D721Med (cell line): Measurements from ENCODE around the gene POTEC.
"Not testable (repeated sequence)": the region's sequence is repeated elsewhere in the genome, so short reads cannot be mapped to it uniquely, and the experiment has no call there.

ENCODE experiments used
- DNase-seq: peaks from one replicate; pipeline ENCODE4 v3.0.0; 2011; ENCODE audit warnings: low spot score; ENCODE audit not compliant: insufficient read length
- FAIRE-seq: peaks from 2 replicates; lab custom pipeline; 2011; peaks lifted over from hg19 to GRCh38; lab: Jason Lieb, UNC
- CTCF ChIP-seq: IDR thresholded peaks from 2 replicates; pipeline ENCODE4 v1.5.1; 2012; ENCODE audit warnings: mild to moderate bottlenecking, control low read depth; ENCODE audit not compliant: insufficient read depth; ENCODE audit errors: missing control alignments

POTEC gene

DNA sequence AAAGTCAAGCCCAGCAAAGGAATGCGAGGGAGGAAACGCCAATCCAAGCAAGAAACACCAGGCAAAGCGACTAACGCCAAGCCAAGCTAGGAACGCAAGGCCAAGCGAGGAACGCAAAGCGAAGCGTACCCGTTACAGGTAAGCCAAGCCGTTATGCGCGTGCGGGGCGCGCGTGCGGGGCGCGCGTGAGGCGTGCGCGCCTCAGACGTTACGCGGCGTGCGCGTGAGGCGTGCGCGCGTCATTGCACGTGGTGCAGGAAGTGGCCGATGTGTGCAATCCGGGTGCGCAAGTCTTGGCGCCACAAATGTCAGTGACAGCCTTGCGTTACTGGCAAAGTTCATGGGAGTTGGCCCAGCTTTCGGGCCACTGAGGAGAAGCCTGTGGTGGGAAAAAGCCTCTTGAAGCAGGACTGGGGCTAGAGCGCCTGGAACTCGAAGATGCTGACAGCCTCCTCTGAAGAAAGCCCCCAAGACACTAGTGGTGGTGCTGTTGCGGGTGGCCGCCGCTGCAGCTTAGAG lies at the start of gene POTEC:
TSS of gene POTEC (minus strand) at position 155 of the 519 bp plus-strand sequence. CDS start 454 bp downstream, outside the sequence.
- FAIRE-seq: not testable (repeated sequence)

GRCh38 chr18:14577971-14578370 lies 34.6 kb upstream of the POTEC start:
- TF ChIP-seq CTCF: no peak
- FAIRE-seq (no peak), DNase-seq (no peak)

More for the DNA sequence above, at the start of gene POTEC:
- not testable (repeated sequence) for DNase-seq

DNA sequence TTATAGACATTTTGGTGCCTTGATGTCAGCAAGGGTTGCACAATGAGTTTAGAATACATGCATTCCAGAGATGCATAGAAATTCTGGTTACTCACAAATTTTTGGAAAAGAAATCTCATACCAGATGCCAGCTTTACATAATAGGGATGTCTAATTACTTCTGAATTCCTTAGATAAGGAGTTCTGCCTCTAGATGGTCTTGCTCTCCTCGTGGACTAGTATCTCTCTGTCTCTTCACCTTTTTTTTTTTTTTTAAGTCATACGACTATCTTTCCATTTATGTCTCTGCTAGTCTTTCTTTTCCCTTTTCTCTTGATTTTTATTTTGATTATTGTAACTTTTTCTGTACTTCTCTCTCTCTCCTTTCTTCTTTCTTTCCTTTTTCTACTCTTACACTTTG lies 16.1 kb upstream of the POTEC start:
- FAIRE-seq, DNase-seq: not testable (repeated sequence)

- not testable (repeated sequence) for FAIRE-seq, DNase-seq
Measured at GRCh38 chr18:14531659-14532058, 11.7 kb downstream of the POTEC start.

- FAIRE-seq, DNase-seq: not testable (repeated sequence)
Measured at GRCh38 chr18:14510707-14511106, 32.7 kb downstream of the POTEC start.

DNA sequence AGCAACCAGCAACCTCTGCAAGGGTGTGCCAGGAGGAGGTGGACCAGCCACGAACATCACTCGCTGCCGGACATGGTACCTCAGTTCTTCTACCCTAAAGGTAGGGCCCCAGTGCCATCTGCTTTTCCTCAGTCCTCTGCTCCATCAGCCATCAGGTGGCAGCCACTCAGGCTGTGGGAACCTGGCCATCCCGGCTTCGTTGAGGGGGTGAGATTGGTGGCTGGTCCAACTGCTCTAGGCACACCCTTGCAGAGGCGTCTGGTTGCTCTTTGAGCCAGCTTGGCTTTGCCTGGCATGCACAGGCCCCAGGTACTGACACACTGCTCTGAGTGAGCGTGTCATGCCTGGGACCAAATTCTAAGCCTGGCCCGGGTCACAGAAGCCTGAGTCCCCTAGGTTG lies 39.7 kb downstream of the POTEC start:
- not testable (repeated sequence) for DNase-seq, FAIRE-seq

GRCh38 chr18:14501894-14502293 lies 41.5 kb downstream of the POTEC start:
- FAIRE-seq, DNase-seq: not testable (repeated sequence)

DNA sequence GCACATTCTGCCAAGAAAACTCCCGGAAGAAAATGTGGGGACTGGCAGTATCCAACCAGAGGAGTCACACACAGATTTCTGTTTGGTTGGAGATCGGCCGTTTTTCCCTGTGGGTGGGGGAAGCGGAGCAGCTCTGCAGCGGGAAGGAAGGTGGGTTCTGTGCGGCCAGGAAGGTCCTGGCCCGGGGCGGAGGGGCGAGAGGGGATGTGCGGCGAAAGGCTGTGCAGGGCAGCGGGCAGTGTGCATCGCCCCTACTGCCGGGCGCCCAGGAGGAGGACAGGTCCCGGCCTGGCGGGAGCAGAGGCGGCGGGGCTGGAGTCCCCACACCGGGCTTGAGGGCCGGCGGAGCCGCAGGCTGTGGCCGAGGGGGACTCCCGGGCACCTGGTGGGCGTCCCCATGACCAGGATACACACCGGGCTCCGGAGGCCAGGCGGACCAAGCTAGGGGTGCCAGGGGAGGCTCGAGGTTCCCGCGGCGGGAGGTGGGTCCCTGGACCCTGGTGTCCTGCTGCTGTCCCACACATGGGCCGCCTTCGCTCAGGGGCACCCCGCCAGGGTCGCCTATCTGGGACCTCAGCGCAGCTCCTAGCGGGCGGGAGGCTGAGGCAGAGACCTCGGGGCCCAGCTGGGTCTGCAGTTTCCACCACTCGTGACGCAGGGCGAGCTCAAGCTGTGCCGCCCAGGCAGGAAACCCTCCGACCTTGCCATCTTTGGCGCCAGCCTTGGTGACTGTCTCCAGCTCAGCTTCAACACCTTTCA lies 54.0 kb downstream of the POTEC start:
- FAIRE-seq, DNase-seq: not testable (repeated sequence)

DNA sequence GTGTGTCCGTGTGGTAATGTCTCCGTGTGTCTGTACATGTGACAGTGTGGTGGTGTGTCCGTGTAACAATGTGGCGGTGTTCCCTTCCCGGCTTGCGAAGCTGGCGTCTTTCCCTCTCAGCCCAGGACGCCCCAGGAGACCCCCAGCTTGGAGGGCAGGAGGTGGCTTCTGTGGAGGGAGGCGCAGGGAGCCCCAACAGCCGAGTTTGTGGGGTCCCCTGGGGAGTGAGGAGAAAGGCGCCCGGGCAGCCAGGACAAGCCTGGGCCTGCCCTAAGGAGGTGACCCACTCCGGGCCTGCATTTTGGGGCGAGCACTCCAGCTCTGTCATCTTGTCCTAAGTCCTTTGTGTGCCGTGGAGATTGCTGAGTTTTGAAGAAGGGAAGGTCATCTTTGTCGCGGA lies 54.6 kb downstream of the POTEC start:
- not testable (repeated sequence) for FAIRE-seq, DNase-seq

DNA sequence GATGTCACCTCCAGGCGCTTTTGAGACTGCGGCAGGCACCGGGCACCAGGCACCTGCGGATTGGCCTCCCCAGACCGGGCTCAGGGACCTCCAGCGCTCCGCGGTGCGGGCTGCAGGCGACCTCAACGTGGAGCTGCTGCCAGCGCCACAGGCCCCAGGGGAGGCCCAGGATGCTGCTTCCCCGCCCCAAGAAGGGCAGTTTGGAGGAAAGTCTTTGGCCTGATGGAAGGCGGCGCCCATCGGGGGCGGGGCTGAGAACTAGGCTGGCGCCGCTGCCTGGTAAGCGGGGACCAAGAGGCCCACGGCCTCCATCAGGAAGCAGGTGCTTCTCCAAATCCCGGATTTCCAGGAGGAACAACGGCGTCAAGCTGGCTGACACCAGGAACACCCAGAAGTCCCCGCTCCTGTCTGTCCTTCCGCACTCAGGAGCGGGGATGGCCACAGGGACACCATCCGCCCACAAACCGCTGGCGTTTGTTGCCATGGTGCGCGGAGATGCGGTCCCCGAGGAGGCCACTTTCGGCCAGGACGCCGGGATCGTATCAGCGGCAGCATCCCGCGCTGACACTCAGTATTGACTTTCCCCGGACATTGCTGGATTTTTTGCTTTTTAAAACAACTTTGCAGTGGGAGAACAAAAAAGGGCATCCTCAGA lies 56.3 kb downstream of the POTEC start:
- not testable (repeated sequence) for FAIRE-seq, DNase-seq

DNA sequence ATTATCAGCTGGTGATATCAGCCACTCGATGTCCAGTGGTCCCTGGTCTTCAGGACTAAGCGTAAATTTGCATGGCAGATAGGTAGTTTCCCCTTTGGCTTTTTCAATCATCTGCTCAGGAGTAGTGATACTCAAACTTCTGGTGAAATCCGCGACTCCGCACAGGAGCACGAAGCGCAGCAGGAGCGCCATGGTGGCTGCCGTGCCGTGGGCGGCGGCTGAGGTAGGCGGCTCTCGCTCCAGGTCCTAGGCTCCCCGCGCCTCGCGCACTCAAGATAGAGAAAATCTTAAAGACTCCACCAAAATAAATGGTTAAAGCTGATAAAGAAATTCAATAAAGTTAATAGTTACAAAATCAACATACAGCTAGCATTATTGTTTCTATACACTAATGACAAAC lies 64.3 kb downstream of the POTEC start:
- DNase-seq, FAIRE-seq: not testable (repeated sequence)

- not testable (repeated sequence) for DNase-seq, FAIRE-seq
Measured at GRCh38 chr18:14475520-14475919, 67.9 kb downstream of the POTEC start.

DNA sequence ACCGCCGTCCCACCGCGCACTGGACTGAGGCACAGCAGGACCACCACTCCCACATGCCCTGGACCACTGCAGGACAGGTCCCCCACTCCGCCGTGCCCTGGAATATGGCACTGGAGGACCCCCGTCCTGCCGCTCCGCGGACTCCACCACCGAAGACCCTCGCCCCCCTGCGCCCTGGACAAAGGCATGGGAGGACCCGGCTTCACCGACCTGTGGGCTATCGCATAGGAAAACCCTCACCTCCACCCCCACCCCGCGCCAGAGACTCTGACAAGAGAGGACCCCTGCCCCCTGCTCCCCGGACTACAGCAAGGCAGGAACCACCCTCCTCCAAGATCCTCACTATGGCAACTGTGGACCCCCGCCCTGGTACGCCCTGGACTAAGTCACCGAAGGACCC lies 68.6 kb downstream of the POTEC start:
- not testable (repeated sequence) for DNase-seq, FAIRE-seq

- not testable (repeated sequence) for DNase-seq, FAIRE-seq
Measured at GRCh38 chr18:14474007-14474720, 69.2 kb downstream of the POTEC start.

DNA sequence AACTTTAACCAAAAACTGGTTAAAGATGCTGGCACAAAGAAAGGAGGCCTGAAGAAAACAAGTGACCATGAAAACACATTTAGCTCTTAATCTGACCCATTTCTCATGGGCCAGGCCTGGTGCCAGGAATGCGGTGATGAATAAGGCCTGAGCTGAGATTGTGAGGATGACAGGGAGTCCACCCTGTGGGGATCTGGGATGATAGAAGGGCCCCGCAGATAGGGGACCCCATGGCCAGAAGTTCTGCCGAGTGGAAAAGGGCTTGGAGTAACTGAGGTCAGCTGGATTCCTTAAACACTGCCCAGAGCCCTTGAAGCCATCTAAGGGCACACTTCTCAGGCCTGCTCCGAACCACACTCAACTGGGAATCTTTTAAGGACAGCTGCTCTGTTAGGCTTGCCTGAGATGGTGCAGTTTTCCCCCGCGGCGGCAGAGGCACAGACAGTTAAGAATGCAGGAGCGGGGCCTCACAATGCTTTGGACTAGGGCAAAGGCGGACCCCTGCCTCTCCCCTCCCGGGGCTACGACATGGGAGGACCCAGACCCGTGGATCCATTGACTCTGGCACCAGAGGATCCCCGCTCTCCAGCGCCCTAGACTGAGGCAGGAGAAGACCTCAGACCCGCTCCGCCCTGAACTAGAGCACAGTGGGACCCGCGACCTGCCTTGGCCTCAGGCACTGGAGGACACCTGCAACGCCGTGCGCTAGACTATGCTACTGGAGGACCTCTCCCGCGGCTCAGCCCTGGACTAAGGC lies 70.0 kb downstream of the POTEC start:
- FAIRE-seq: not testable (repeated sequence)

DNA sequence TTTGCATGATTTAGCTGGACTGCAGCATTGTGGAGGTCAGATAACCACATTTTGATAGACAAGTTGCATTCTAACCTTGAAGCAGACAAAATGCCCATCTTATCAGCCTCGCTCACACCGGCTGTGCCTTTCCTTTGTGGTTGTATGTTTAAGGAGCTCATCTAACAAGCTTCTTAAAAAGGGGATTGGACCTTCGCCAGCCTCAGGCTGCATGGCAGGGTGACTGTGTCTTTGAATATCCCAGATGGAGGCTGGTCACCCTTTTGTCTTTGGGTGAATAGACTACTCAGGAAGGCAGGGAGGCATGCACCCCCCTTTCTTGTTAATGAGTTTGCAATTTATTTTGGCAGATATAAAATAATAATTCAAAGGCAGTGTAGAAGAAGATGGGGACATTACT lies 72.1 kb downstream of the POTEC start:
- not testable (repeated sequence) for FAIRE-seq, DNase-seq

More for the DNA sequence above, 70.0 kb downstream of the POTEC start:
- DNase-seq: not testable (repeated sequence)

- DNase-seq, FAIRE-seq: not testable (repeated sequence)
Measured at GRCh38 chr18:14470446-14470845, 73.0 kb downstream of the POTEC start.

GRCh38 chr18:14470046-14470445 lies 73.4 kb downstream of the POTEC start:
- DNase-seq, FAIRE-seq: not testable (repeated sequence)
